Measurements from ENCODE around the gene KCNA3. TPM values are rescaled to one million over a fixed set of nuclear protein-coding genes. Genes with fewer than 3 reads are reported as not detected.

KCNA3 gene
- total RNA-seq, 4 donors from 2014 or later, result 0.59 to 3.8 (median 2.0) TPM

- no peak overlapping the region for H3K4me3 ChIP-seq (replicated peaks in 1 of 3)
- intact Hi-C loops (cut with DNase I), result no loop called here
- DNase-seq, result no peak
- H3K4me1 ChIP-seq, result no peaks in the 10 kb centered on the region
- TF ChIP-seq CTCF (IDR thresholded peaks at IDR 0.05) (no peak), POLR2A (IDR thresholded peaks at IDR 0.05) (no peak)
- H3K27ac ChIP-seq, result no peak overlapping the region
- H3K36me3 ChIP-seq, result no peaks in the 10 kb centered on the region
- no peaks in the 10 kb centered on the region for H3K9me3 ChIP-seq
- peaks cover 2% of the 10 kb centered on the region for H3K27me3 ChIP-seq
Measured at GRCh38 chr1:110645211-110645610, 29.5 kb downstream of the KCNA3 start.

- TF ChIP-seq CTCF (IDR thresholded peaks at IDR 0.05) (no peak), POLR2A (IDR thresholded peaks at IDR 0.05) (no peak)
- 26 to 31% methylated on average over 4 of the region's 4 CpGs for WGBS, 2 donors
- Histone ChIP-seq H3K27ac (no peak overlapping the region), H3K4me1 (no peaks in the 10 kb centered on the region), H3K27me3 (peaks cover 2% of the 10 kb centered on the region), H3K9me3 (no peaks in the 10 kb centered on the region), H3K36me3 (no peaks in the 10 kb centered on the region), H3K4me3 (replicated peaks in 1 of 3) (no peak overlapping the region)
- intact Hi-C loops (cut with DNase I), result no loop called here
- DNase-seq, result no peak
Measured at GRCh38 chr1:110643879-110644472, 30.8 kb downstream of the KCNA3 start.

- 56 to 70% methylated on average over 2 of the region's 2 CpGs for WGBS, 2 donors
- no peak for DNase-seq
Measured at GRCh38 chr1:110639724-110640386, 34.9 kb downstream of the KCNA3 start.

GRCh38 chr1:110638556-110638955 lies 36.2 kb downstream of the KCNA3 start:
- intact Hi-C loops (cut with DNase I), result no loop called here
- H3K27me3 ChIP-seq, result no peaks in the 10 kb centered on the region
- DNase-seq, result no peak
- TF ChIP-seq POLR2A (IDR thresholded peaks at IDR 0.05) (no peak), CTCF (IDR thresholded peaks at IDR 0.05) (no peak)
- H3K9me3 ChIP-seq, result no peaks in the 10 kb centered on the region
- no peak overlapping the region for H3K27ac ChIP-seq
- WGBS, 2 donors, result 88 to 91% methylated on average over 6 of the region's 6 CpGs
- peaks cover 0 to 8% of the 10 kb centered on the region in 2 donors for H3K4me1 ChIP-seq
- H3K36me3 ChIP-seq, result no peaks in the 10 kb centered on the region
- no peak overlapping the region for H3K4me3 ChIP-seq (replicated peaks in 1 of 3)

More at GRCh38 chr1:110639724-110640386, 34.9 kb downstream of the KCNA3 start:
- Histone ChIP-seq H3K27ac (no peak overlapping the region), H3K4me1 (peaks cover 0 to under 1% of the 10 kb centered on the region in 2 donors), H3K4me3 (replicated peaks in 1 of 3) (no peak overlapping the region), H3K36me3 (no peaks in the 10 kb centered on the region), H3K27me3 (peaks cover 2% of the 10 kb centered on the region), H3K9me3 (no peaks in the 10 kb centered on the region)
- no peak for TF ChIP-seq POLR2A (IDR thresholded peaks at IDR 0.05)
- no peak for TF ChIP-seq CTCF (IDR thresholded peaks at IDR 0.05)
- intact Hi-C loops (cut with DNase I), result no loop called here

GRCh38 chr1:110638058-110638457 lies 36.7 kb downstream of the KCNA3 start:
- no peak for TF ChIP-seq POLR2A (IDR thresholded peaks at IDR 0.05)
- no peak for TF ChIP-seq CTCF (IDR thresholded peaks at IDR 0.05)
- peaks cover 0 to 8% of the 10 kb centered on the region in 2 donors for H3K4me1 ChIP-seq
- no peaks in the 10 kb centered on the region for H3K9me3 ChIP-seq
- no peak overlapping the region for H3K27ac ChIP-seq
- no peak overlapping the region for H3K4me3 ChIP-seq (replicated peaks in 1 of 3)
- H3K27me3 ChIP-seq, result no peaks in the 10 kb centered on the region
- H3K36me3 ChIP-seq, result no peaks in the 10 kb centered on the region
- DNase-seq, result no peak
- intact Hi-C loops (cut with DNase I), result no loop called here
- WGBS, 2 donors, result 55 to 60% methylated on average over 2 of the region's 2 CpGs
